HPDE6-E6E7 (cell line): ENCODE data around the gene PTCD3.

Experiments
- DNase-seq: peaks from one replicate; pipeline ENCODE4 v3.0.0; 2011; ENCODE audit warnings: missing footprints; ENCODE audit errors: extremely low spot score

PTCD3 gene

DNA sequence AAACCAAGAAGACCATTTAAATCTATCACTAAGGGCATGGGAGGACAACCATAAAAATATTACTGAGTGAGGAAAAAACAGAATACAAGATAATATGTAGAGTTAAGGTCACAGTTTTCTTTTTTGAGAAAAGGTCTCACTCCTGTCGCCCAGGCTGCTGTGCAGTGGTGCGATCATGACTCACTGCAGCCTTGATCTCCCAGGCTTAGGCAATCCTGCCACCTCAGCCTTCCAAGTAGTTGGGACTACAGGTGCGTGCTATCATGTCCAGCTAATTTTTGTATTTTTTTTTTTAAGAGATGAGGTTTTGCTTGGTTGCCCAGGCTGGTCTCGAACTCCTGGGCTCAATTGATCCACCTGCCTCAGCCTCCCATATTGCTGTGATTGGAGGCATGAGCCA, 24.3 kb upstream of the PTCD3 start:
- DNase-seq: no peak

DNA sequence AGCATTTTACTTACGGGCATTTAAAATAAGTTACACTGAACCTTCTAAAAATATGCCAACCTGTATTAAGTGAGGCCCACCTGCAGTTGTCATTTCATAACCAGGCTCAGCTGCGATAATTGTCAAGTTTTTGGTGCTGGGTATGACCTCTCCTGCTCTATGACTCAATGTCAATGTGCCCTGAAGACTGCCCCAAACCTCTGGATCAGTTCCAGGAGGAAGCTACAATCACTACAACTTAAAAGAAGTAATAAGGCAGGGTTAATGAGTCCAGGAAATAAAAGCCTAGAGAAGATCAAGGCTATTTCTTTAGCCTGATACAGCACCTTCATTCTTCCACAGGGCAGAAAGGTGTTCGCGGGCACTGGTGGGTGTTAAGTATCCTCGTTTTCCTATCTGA, 23.3 kb upstream of the PTCD3 start:
- no peak for DNase-seq

DNA sequence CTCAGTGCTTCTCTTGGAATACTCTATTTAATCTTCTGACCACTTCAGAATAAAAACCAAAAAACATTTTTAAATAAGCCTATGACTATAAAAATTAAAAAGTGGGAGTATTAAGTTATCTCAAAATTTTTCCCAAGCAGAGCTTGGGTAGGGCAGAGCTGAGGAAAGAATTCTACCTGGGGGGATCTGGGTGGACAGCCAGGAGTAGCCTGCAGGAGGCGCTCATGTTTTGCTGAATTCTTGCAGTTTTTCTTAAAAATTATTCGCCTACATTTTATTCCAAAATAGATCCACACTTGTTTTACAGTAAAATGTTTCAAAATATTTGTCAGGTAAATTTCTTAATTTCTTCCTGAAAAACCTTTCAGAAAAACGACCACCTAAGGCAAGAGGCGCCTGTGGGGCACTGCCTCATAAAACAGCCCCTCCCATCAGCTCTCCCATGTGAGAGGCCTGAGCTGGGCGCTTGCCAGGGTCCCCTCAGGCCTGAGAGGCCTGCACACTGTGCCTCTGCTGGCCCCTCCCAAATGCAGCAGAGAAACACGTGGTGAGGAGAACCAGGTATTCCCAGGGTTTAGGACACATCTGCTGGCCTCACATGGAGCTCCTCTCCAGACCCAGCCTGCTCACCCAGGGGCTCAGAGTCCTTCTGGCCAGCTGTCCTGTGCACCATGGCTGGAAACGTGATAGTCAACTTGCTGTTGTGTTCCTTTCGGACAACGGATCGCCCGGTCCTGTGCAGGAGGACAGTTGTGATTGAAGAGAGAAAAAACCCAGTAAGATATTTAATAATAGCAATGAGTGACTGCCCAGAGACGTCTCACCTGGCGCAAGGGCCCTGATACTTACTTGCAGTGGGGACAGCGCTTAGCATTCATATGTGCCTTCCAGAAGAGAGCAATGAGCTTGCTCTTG, 17.8 kb upstream of the PTCD3 start:
- no peak for DNase-seq

DNA sequence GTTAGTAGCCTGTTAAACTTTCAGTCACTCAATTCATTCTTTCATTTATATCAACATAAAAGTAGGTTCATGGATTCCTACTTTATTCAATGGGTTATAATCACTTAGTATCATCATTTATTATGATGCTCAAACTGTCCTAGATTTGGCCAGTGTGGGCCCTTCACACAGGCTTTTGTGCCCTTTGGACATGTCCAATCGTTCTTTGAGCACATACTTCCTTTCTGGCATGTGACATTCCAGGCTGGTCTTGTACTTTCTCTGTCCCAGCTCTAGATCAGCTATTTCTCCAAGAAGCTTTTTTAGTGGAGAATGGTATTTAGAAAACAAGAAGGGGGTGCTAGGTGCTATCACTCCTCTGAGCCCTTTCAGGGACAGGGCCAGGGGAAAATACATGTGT, 11.8 kb upstream of the PTCD3 start:
- no peak for DNase-seq

DNA sequence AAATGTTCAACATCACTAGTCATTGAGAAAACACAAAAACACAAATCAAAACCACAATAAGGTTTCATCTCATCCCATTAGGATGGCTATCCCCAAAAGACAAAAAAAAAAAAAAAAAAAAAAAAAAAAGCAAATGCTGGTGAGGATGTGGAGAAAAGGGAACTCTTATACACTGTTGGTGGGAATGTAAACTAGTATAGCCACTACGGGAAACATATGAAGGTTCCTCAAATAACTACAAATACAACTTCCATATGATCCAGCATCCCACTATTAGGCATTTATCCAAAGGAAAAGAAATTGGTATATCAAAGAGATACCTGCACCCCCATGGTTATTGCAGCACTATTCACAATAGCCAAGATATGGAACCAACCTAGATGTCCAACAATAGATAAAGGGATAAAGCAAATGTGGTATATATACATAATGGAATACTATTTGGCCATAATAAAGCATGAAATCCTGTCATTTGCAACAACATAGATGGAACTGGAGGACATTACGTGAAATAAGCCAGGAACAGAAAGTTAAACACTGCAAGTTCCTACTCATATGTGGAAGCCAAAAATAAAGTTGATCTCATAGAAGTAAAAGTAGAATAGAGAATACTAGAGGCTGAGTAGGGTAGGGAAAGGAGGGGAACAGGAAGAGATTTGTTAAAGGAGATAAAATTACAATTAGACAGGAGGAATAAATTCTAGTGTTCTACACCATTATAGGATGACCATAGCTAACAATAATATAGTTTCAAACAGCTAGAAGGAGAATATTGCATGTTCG, 8.7 kb upstream of the PTCD3 start:
- DNase-seq: no peak

DNA sequence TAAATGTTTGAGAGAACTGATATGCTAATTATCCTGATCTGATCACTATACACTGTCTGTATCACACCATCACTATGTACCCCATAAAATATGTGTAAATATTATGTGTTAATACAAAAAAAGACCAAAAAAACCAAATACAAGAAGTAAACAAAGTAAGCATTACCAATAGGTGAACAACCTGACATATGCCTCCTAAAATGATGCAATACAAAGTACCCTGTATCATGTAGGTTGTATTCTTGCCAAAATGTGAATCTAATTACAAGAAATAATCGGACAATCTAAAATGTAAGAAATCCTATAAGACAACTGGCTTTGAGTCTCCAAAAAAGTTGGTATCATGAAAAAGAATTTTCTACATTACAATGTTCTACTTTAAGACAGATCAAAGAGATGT, 8.1 kb upstream of the PTCD3 start:
- no peak for DNase-seq

DNA sequence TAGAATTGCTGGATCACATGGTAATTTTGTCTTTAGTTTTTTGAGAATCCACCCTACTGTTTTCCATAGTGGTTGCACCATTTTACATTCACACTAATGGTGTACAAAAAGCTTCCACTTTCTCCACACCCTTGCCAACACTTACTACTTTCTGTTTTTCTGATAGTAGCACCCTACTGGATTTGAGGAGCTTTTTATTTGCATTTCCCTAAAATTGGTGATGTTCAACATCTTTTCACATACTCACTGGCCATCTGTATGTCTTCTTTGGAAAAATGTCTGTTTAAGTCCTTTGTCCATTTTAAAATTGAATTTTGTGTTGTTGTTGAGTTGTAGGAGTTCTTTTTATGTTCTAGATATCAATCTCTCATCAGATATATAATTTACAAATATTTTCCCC, 3.9 kb upstream of the PTCD3 start:
- no peak for DNase-seq

DNA sequence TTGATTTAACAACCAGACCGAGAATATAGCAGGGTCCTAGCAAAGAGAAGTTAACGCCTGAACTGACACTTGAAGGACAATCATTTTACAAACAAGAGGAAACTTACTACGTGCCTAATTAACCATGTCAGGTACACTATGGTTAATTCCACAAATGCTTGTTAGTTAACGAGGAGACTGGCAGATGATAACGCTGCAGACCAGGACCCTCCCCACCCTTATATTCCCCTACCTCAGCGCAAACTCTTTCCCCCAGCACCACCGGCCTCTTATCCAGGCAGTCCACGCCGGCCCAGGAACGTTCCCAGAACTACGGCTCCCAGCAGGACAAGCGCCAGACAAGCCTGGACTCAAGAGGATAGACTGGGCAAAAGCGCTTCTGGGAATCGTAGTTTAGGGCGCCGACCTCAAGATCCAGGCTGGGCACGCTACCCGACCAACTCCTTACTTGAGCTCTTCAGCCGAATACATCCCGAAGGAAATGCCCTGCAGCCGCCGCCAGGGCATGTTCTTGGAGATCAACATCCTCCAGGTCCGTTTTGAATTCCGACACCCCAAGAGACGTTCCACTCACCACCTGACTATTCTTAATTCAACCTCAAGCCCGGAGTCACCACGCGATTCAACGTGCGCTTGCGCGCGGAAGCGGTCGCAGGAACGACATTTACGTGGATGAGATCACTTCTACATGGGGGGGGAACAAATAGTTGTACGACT, 625 bp upstream of the PTCD3 start, which contains the start of gene POLR1A:
Gene POLR1A, minus strand, starts transcription at position 635 of the 717 bp plus-strand sequence. Its CDS starts 110 bp downstream, at position 525.
- peak; percentile 83 for DNase-seq

DNA sequence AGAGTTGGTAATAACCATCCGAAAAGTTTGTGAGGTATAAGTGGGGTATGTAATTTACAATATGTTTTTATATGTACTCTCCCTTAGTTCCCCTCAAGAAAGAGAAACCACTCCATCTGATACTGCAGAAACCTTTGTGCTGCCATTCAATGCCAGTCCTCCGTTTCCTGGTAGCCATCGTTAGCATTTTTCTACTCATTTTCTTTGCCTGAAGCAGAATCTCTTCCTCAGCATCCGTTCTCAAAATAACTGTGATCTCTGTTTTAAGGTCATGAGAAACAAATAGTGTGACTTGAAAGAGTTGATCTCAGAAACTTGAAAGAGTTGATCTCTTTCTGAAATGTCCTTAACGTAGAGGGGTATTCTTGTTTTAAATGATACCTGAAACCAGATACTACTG, 996 bp downstream of the PTCD3 start:
- no peak for DNase-seq

DNA sequence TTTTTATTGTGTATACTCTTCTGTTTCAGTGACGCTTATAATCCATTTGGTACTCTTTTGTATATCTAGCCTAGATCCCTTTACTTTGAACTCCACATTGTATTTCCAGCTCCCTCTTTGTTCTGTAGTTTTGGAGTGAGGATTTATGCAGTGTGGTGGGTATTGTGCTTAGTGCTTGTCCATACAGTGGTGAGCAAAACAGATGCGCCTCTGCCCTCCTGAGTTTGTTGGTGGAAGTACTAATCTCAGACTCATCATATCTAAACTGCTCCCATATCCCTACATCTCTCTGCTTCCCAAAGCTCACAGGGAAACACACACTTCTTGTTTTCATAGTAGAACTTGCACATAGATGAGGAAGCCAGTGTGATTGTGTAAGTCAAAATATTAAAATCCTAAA, 12.1 kb downstream of the PTCD3 start:
- no peak for DNase-seq

DNA sequence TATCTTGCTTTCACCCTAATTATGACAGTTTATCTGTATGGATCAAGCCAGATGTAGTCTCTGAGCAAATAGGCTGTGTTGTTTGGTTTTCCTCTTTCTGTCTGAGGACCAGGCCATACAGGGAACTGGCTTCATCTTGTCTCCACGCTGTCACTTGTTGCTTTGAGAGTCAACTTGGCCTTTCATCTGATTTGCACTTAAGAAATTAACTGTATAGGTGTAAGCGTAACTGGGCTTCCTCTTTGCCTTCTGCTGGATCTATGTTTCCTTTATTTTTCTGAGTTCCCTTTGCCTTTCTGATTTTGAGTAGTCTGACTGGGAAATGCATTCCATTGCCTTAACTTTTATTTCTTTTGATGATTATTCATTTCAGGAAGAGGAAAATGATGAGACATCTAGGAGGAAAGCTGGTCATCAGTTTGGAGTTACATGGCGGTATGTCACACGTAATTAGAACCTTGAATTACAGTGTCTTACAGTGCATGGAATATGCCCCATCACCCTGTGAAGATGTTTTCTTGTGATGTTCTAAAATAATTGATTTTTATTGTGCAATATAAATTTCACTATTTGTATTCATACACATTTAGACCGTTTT, 17.4 kb downstream of the PTCD3 start:
- DNase-seq: no peak

DNA sequence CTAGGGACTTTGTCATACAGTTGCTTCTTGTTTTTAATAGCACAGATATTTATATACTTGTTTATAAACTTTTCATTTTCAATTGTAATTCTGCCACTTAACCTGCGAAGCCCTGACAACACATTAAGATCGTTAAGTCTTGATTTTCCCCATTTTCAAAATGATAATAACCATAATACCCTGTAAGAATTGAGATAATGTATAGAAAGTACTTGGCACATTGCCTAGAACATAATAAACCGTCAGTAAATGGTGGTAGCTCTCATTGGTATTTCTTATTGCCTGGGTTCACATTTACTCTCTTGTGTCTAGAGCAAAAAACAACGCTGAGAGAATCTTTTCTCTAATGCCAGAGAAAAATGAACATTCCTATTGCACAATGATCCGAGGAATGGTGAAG, 18.6 kb downstream of the PTCD3 start:
- no peak for DNase-seq

DNA sequence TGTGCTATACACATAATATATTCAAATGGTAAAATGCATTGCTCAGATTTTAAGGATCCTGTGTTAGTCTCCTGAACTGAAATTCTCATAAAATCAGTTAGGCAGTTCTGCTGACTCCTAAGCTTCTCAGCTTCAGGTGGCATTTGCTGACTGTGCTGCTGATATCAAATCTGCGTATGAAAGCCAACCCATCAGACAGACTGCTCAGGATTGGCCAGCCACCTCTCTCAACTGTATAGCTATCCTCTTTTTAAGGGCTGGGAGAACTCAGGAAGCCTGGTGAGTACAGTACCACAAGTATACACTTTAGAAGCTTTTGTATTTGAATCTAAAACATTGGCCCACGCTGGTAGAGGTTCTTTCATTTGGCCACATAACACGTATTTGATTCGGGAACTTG, 28.7 kb downstream of the PTCD3 start:
- DNase-seq: no peak

DNA sequence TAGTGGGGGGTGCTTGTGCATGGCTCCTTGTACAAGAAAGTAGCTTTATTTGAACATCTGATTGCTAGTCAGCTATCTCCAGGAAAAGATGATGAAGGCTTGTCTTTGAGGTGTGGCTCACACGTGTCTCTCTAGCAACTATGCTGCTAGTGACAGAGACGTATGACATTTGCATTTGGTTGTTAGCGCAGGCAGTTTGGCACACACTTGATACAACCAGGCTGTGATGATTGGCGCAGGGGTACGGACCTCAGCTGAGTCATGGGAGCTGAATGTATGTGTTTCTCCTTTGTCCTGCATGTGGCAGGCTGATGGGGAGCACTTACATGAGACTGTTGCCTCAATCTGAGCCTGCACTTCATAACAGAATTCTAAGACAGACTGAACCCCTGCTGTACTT, 29.6 kb downstream of the PTCD3 start:
- no peak for DNase-seq

DNA sequence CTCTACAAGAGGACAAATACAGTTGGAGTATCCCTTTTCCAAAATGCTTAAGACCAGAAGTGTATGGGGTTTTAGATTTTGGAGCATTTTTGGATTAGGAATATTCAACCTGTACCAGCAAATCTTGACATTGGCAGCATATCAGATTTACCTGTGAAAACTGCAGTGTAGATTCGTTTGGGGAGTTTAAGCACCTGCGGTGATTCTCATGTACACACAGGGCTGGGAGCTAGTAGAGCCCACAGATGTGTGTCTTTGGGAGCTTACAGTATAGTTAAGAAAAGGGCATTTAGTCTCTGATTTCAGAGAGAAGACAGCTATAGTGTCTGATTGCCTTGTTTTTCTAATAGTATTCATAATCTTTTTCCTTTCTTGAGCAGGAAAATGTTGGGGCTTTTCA, 30.1 kb downstream of the PTCD3 start:
- no peak for DNase-seq

DNA sequence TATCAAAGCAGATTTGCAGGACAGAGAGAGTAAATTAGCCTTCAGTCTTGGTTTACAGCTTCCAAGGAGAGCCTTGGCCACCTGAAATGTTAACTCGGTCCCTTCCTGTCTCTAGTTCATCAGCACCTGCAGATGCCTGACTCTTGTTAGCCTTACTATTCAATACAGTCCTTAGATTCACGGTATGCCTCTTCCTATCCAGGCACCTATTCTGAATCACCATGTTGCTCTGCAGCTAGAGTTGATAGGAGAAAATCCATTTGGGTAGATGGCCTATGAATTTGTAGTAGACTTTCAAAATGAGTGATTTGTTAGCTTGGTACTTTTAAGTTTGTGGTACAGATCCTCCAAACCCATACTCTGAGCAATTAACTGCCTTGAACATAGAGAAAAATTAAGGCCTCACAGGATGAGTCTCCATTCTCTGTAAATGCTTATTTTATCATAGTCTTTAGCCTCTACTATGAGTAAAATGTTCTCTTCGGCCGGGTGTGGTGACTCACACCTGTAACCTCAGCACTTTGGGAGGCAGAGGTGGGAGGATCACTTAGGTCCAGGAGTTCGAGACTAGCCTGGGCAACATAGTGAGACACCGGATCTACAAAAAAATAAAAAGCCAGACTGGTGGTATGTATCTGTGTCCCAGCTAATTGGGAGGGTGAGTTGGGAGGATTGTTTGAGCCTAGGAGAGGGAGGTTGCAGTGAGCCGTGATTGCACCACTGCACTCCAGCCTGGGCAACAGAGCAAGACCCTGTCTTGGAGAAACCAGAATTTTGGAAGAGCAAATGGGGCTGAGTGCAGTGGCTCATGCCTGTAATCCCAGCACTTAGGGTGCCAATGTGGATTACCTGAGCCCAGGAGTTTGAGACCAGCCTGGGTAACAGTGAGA, 32.9 kb downstream of the PTCD3 start:
- no peak for DNase-seq

DNA sequence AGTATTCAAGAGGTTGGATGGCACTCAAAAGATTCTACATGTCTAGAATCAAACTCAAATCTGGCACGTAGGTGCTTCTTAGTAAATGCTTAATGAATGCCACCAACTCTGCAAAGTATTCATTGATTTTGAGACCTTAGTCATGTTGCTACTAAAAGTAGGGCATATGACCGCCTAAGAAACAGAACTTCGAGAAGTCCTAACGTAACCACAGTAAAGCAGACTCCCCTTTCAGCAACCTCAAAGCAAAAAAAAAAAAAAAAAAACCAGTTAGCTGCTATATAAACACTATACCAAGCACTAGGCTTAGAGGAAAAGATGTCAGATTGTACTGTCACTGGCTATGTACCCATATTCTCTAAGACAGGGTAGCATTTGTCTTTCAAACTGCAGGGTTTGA, 33.9 kb downstream of the PTCD3 start:
- no peak for DNase-seq

DNA sequence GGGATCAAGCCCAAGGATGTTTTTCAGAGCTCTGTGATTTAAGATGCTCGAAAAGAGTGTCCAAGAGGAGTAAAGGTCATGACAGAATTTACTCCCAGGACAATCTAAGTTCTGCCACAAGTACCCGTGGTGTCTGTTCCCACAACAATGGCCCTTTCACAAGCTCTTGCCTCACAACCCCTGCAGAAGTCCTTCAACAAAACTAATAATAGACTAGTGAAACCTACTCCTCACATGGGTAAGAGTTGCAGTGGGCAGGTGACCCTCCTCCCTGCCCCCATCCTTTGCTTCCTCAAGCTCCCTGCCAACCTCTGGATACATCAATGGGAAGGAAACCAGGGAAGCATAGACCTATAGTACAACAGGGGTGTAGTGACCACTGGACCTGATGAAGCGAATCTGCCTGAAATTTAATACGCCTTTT, 34.9 kb downstream of the PTCD3 start:
- DNase-seq: no peak

DNA sequence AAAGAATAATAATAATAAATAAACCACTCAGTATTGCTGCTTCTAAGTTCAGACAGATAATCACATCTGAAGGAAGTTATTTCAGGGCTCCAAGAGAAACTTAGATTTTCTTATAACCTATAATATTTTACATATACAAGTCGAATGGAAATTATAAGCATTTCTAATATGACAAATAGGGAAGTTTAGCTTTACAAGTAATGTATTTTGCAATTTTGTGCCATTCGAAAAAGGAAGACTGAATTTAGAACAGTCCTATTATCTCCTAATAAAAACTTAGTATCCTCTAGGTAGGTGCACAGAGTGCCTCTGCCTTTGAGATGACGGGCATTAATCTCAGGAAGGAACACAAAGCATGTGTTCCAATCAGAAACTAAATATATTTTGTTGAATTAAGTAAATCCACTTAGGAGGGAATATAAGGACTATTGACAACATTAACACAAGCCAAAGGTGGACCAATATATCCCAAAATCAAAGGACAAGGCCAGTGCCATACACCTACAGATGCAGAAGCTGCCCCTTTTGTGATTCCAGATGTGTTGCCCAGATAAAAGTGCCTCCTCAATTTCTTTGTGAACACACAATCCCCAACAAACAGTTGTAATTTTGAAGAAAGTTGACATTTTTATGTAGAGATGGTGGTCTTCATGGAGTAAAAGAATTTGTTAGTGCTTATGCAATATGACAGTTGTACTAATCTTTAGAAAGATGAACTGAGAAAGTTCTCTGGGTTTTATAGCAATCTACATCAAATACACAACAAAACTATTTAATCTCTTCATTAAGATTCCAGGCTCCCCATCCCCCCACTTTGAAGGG, 36.6 kb downstream of the PTCD3 start:
- no peak for DNase-seq

DNA sequence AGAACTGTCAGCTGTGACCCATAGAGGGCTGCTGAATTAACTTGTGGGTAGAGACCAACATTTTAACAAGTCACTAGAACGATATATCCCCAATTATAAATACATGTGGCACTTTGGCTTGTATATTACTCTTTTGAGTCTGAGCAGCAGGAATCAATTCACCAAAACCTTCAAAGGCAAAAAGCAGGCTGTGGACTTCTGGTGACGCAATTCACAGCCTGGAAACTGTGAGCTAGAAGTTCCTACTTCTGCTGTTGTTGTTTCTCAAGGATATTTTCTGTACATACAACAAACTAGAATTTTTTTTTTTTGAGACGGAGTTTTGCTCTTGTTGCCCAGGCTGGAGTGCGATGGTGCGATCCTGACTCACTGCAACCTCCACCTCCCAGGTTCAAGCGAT, 37.3 kb downstream of the PTCD3 start:
- no peak for DNase-seq
